HT-29 (cell line): Measurements from ENCODE around the gene IQSEC1. TPM values are rescaled to one million over a fixed set of nuclear protein-coding genes. Genes with fewer than 3 reads are reported as not detected.
A peak's percentile ranks its signal among the peaks of the same experiment; 100 is the strongest.
"Not testable (repeated sequence)": the region's sequence is repeated elsewhere in the genome, so short reads cannot be mapped to it uniquely, and the experiment has no call there.

Experiments used
- DNase-seq: peaks from one replicate; pipeline ENCODE4 v3.0.0-alpha.2; 2015; ENCODE audit warnings: low spot score
- total RNA-seq: library from RNA; depleted of rRNA; stranded (reverse); fragments of >200 nt; shearing (Covaris generic); gene quantifications from 2 replicates; pipeline ENCODE4 v1.2.3, GENCODE V29; 2014

Gene IQSEC1
- total RNA-seq, 1 experiment from 2014 or later = 4.8 TPM

DNA sequence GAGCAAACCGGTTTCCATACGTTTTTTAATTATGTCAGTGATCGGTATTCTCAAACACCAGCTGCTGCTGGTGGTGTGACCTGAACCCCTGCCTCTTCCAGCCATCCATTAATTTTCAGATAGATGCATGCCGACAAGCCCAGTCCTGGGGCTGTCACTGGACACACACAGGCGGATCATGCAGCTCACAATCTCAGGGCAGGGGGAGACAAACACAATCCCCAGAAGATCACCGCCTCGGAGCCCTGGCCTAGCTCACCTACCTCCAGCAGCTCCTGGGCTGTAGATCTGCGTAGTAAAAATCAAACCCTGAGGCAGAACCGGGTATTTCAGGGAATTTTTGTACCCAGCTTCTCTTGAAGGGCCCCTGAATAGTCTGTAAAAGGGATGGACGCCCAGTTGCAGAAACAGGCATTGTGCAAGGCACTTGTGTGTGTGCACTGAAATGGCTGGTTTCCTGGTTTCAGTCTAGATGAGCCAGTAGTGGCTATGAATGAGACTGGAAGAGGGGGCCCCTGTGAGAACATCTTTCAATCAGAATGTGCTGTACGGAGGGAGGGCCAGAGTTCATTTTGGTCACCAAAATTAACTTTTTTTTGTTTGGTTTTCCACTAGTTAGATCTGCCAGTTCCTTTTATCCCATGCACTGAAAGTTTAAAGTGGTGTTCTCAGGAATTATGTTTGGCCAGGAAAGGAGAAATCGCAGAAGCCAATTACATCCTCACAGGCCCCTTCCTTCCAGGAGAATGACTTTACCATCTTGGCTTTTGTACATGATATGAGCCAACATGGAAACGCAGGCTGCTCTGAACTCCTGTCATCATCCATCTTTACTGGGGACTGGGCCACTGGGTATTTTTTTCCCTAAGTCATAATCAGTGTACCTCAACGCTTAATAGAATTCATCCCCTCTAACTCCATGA is 176.9 kb downstream of the IQSEC1 start:
- no peak for DNase-seq

DNA sequence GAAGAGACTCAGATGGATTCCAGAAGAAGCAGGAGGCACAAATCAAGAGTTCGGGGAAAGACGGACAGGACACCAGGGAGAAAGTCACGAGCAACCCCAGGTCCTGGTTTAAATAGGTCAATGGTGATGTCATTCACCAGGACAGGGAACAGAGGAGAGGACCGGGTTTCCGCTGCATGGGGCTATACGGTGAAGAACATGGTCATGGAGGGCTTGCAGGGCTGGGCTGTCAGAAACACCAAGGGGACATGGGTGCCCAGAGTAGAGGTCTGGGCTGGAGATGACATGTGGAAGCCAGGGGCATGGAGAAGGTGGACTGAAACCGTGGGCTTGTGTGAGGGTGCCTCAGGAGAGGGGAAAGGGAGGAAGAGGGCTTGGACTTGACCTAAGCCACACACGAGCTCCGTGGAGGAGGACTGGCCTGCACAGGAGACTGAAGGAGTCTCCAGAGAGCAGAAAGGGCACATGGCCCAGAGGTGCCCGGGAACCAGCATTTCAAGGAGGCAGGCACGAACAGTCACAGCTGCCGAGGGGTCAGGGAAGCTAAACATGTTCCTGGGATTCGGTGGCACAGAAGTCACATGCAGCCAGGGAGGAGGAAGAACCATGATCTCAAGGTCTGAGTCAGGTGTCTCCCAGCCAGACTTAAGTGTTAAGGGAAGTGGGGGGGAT is 177.7 kb downstream of the IQSEC1 start:
- no peak for DNase-seq

DNA sequence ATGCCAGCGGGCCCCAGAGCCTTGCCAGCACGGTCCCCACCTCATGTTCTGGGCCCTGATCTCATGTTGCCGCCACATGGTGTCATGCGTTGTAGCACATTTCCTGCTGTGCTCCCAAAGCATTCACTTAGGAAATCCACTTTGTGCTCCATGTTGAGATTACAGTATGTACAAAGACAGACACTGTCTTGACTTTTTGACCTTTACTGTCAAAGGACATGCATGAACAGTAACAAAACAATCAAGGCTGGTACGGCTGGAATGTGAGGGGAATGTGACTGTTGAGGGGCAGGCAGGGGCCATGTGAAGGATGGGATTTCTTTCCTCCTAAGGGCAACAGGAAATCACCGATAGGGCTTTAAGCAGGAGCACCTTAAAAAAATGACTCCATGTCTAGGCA is 178.6 kb downstream of the IQSEC1 start:
- DNase-seq = no peak

DNA sequence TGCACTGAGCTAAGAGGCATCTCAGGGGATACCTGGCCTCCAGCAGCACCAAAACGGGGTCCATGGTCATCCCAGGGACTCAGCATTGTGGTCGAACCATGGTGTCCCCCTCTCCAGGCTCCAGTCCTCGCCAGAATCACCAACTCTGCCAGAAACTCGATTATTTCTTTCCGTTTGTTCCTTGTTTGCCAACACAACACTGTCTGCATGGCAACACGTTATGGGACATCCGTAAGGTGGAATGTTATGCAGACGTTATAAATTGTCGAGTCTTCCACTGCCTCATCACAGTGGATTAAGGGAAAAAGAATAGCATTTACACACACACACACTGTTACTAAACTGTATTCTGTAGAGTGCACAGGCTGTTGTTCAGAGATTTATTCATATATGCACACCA is 179.4 kb downstream of the IQSEC1 start:
- DNase-seq = no peak

DNA sequence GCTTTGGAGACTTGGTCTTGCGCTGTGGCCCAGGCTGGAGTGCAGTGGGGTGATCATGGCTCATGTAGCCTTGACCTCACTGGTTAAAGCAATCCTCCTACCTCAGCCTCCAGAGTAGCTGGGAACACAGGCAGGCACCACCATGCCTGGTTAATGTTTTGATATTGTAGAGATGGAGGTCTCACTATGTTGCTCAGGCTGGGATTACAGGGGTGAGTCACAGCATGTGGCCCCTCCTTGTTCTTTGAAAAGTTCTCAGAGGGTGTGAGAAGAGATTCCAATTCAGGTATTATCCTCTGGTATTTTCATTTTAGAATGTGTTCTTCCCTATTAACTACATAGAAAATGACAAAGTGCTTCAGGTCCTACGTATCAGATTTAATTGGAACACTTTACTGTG is 180.0 kb downstream of the IQSEC1 start:
- no peak for DNase-seq

DNA sequence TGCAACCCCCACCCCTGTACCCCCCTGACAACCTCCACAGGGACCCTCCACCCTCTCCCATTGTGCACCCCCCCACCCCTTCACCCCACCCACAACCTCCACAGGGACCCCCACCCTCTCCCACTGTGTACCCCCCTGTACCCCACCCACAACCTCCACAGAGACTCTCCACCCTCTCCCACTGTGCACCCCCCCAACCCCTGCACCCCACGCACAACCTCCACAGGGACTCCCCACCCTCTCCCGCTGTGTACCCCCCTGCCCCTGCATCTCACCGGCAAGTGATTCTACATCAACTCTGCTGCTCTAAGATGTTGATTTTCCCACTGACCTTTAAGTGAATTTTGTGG is 180.4 kb downstream of the IQSEC1 start:
- DNase-seq = no peak

DNA sequence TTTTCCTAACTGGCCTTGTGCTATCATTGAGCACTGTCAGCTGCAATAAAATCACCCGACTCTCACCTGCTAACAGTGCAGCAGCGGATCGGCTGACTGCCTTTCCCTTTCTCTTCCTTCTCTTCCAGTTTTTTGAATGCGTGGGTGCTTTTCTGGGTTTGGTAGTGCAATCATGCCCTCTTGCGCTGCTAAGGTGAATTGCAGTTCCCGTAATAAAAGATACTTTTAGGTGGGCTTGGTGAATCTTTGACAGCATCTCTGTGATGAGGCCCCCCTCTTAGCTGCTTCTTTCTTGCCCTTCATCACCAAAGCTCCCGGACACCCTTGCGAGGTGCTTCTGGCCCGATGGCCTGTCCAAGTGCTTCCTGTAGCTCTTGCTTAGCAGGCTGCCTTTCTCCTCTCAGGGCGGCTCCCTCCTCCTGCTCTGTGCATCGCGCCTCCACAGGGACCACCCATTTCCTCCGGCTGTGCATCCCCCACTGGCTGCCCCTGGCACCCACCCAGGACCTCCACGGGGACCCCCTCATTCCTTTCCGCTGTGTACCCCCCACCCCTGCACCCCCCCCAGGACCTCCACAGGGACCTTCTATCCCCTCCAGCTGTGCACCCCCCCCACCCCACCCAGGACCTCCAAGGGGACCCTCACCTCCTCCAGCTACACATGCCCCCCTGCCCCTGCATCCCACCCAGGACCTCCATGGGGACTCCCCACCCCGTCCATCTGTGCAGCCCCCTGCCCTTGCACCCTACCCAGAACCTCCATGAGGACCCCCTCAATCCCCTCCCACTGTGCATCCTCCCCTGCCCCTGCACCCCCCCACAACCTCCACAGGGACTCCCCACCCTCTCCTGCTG is 181.0 kb downstream of the IQSEC1 start:
- peak; percentile 37 for DNase-seq

DNA sequence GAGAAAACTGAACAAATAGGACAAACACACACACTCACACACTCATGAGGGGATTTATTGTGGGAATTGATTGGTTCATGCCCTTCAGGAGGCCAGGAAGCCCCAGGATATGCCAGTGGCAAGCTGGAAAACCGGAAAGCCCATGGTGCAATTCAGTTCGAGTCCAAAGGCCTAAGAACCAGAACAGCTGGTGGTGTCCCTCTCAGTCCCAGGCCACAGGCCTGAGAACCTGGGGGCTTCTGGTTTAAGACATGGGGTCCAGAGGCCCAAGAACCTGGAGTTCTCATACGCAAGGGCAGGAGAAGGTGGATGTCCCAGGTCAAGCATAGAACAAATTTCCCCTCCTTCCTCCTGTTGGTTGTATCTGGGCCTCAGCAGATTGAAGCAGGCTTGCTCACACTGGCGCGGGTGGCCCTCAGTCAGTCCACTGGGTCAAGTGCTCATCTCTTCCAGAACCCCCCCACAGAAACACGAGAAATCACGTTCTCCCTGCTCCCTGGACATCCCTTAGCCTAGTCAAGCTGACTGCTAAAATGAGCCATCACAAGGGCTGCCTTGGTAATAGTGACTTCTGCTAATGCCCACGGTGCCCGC is 181.7 kb downstream of the IQSEC1 start:
- DNase-seq = no peak

DNA sequence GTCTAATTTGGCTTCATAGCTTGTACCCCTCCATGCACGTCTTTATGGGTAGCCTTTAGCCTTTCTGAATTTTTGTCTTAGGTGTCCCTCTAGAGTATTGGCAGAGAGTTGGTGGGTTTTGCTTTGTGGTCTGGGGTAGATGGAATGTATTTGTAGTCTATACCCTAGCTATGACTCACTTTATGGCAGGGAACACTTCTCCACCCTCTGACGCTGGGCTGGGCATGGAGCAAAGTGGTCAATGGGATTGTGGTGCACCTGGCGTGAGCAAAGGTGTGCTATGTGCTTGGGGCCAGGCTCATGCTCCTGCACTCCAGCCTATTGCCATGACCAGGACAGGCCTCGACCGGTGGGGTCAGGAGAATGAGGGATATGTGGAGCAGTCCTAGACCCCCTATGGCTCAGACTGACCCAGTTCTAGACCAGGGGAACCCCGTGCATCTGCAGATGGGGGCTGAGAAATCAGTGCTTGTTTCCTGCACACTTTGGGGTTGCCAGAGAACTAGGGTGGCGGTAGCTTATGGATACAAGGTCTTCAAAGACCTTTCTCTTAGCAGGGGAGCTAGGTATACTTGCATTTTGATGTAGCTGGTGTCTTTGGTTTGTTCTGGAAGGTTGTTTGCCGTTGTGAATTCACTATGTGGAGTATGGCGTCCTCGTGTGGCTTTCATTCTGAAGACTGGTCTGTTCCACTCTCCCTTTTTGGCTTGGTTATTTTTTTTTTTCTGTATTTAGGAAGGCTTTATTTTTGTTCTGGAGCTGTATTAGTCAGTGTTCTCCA is 182.4 kb downstream of the IQSEC1 start:
- DNase-seq = no peak

DNA sequence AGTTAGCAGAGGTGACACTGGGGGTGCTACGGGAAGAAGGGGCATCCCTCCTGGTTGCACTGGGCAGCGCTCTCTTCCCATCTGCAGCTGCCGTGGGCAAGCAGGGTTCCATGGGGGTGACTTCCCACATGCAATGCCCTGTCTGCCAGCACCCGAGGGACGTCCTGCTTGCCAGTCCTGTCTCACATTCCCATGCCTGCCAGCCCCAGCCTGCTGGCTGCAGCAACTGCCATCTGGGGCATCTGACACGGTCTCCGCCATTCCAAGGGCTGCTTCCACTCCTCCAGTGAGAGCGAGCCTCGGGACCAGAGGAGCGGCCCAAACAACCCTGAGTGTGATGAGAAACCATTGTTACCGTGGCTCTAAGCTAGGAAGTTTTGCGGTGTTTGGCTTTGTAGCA is 186.5 kb downstream of the IQSEC1 start:
- DNase-seq = no peak

DNA sequence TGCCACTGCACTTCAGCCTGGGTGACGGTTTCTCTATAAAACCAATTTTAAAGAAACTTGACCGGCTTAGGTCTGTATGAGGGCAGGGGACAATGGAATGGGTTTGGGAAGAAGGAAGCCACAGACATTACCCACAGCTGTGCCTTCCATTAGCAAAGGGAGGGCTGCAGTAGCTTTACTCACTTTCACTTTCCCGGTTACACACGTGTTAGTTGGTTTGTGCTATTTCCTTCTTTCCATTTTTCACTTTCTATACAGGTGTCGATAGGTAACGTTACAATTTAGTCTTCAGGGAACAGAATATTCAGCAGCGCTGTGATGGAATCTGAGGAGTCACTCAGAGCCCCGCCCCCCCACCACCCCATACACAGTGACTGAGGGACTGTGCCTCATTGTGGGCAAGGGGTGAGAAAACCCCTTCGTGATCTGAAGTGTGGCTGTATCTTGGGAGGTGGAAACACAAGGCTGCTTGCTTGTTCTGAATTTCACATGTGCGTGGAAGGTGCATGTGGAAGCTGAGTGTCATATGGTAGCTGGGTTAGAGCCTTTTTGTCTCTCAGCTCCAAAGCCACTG is 187.0 kb downstream of the IQSEC1 start:
- no peak for DNase-seq

DNA sequence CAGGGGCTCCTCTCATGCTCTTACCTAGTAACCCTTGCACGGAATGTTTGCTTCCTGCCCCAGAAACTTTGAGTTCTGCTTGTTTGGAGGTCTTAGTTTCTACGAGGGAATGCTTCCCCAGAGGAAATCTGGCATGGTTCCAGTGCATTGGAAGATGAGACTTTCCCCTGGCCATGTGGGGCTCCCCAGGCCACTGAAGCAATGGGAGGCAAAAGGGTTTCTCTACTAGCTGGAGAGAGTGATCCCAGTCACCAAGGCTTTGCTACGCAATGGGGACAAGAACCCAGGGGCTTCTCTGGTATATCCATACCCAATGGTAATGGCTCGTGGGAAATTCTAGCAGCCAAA is 187.7 kb downstream of the IQSEC1 start:
- no peak for DNase-seq

DNA sequence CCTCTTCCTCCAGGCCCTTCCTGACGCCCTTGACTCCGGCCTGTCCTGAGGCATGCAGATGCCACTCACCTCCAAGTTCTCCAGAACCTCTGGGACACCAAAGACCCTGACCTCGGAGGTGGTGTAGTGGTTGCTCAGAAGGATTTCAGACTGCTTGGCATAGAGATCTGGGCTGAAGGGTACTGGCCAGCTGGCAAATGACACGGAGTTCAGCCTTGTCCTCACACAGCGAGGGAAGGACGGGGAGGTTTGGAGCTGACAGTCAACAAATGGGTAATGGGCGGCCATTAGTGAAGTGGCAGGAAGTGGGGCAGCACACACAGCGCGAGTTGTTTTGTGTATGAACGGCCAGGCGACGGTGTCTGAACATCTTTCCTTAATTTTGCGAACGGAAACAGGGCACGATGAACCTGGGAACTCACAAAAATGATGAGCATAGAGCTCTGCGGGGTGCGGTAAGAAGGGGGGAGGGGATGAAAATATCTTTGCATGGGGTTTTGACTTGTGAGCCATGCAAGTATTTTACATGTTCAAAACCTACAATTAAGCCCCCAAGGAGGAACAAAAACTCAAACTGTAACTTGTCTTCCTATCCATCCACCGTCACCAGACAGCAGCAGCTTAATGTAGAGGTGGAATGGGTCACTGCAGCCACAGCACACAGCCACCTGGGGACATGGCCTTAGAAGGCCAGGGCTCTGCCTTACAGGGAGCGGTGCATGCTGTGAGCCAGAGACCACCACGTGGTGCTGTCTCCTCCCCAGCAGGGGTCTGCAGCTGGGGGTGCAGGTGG is 188.2 kb downstream of the IQSEC1 start:
- DNase-seq = no peak

DNA sequence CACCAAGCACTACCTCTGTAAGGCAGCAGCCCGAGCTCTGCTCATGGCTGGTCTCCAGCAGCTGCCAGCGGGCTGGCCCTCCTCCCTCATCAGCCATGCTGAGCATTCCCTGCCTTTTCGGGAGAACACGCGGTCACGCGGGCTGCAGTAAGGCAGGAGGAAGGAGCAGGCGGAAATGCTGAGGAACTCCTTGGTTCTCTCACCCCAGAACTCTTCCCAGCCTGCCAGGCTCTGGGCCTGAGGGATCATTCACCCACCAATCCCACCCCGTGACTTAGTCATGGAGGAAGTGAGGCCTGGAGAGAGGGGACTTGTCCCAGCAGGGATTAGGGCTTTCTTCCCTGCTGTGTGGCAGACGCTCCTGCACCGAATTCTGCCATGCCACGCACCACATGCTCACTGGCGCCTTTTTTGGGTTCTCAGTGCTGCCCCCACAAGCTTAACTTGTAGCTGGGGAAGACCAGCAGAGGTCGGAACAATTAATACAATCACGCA is 189.0 kb downstream of the IQSEC1 start:
- DNase-seq = no peak

DNA sequence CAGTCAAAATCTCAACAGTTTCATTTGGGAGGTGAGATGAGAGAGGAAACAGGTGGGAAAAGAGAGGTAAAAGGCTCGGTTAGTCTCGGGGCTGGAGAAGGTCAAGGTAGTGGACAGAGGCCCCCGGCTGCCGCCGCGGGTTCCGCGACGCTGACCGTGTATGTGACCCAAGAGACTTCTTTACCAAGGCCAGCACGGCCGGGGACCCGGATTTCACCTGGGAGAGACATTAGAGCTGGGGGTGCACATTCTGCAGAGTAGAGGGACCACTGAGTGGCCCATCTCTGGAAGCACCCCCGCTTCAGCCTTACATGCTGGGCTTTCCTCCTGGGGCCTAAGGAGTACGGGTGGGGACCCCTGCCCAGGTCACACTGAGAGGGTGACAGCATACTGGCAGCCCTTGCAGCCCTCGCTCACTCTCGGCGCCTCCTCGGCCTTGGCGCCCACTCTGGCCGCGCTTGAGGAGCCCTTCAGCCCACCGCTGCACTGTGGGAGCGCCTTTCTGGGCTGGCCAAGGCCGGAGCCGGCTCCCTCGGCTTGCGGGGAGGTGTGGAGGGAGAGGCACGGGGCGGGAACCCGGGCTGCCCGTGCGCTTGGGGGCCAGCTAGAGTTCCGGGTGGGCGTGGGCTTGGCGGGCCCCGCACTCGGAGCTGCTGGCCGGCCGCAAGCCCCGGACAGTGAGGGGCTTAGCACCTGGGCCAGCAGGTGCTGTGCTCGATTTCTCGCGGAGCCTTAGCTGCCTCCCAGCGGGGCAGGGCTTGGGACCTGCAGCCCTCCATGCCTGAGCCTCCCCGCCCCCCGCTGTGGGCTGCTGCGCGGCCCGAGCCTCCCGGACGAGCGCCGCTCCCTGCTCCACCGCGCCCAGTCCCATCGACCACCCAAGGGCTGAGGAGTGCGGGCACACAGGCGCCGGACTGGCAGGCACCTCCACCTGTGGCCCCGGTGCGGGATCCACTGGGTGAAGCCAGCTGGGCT is 190.6 kb downstream of the IQSEC1 start:
- no peak for DNase-seq

DNA sequence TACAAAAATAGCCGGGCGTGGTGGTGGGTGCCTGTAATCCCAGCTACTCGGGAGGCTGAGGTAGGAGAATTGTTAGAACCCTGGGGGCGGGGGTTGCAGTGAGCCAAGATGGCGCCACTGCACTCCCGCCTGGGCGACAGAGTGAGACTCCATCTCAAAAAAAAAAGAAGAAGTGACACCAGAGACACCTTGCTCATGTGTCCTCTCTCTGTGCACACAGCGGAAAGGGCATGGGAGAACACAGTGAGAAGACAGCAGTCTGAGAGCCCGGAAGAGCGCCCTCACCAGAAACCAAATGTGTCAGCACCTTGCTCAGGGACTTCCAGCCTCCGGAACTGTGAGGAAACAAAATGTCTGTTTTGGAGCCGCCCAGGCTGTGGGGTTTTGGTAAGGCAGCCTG is 191.4 kb downstream of the IQSEC1 start:
- not testable (repeated sequence) for DNase-seq

DNA sequence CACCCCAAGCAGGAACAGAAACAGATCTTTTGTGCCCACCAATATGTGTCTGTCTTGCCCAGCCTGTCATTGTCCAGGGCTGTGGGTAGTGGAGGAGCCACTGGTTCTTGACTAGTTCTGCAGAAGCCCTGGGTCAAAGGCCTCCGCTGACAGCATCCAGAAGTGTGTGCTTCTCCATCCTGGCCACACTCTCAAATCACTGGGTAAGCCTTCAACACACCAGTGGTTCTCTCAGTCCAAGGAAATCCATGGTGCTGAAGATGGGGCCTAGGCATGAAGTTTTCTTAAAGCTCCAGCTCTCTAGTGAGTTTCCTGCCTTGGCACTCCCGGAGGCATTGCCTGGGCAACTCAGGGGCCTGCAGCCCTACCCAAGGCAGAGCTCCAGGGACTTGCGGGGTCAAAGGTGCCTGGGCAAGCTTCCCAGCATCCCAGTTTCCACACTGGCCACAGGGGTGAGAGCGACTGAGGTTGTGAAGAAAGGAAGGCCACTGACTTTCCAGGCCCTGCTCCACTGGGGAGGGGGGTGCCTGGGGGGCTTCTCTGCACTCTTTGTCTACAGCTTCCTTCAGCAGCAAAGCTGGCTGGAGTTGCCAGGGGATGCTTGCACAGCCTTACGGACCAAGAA is 193.9 kb downstream of the IQSEC1 start:
- DNase-seq = no peak

DNA sequence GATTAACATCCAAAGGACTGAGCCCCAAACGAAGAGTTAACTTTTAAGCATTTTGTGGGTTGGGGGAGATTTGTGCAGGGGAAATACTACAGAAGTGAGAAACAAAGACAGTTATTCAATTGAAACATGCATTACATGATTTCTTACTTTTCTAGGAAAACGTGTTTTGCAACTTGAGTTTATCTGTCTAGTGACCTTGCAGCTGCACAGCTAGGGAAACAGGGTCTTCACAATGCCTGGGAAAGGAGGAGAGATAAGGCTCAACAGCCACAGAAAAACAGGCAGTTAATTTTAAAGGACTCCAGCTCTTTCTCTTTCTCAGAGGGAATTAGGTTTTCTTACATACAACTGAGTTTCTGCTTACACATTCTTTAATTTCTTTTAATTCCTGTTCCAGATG is 194.5 kb downstream of the IQSEC1 start:
- not testable (repeated sequence) for DNase-seq
